ENCODE measurements around the gene DCP1B.
"Not testable (repeated sequence)": the region's sequence is repeated elsewhere in the genome, so short reads cannot be mapped to it uniquely, and the experiment has no call there.

DCP1B gene

GRCh38 chr12:1974812-1975211 is 29.4 kb downstream of the DCP1B start:
- no peak for DNase-seq

- DNase-seq = no peak
These were observed 31.4 kb downstream of the DCP1B start for GRCh38 chr12:1972856-1973317.

GRCh38 chr12:1972260-1972659 is 32.0 kb downstream of the DCP1B start:
- DNase-seq = no peak

GRCh38 chr12:1970331-1970900 is 33.8 kb downstream of the DCP1B start:
- DNase-seq = no peak

GRCh38 chr12:1966561-1967226 is 37.6 kb downstream of the DCP1B start:
- no peak for DNase-seq

GRCh38 chr12:1965916-1966315 is 38.3 kb downstream of the DCP1B start:
- no peak for DNase-seq

- no peak for DNase-seq
These were observed 41.9 kb downstream of the DCP1B start for GRCh38 chr12:1962051-1963020.

GRCh38 chr12:1956716-1957115 is 47.5 kb downstream of the DCP1B start:
- no peak for DNase-seq

- no peak for DNase-seq
These were observed 54.3 kb downstream of the DCP1B start for GRCh38 chr12:1949771-1950470.

- no peak for DNase-seq
These were observed 55.4 kb downstream of the DCP1B start for GRCh38 chr12:1948883-1949282.

GRCh38 chr12:1947081-1947480 is 57.2 kb downstream of the DCP1B start:
- DNase-seq = no peak

- no peak for DNase-seq
These were observed 58.0 kb downstream of the DCP1B start for GRCh38 chr12:1946296-1946695.

- not testable (repeated sequence) for DNase-seq
These were observed 58.8 kb downstream of the DCP1B start for GRCh38 chr12:1945502-1945901.

- DNase-seq = peak; percentile 52 to 59
These were observed 64.3 kb downstream of the DCP1B start for GRCh38 chr12:1939801-1940607.

GRCh38 chr12:1939331-1939730 is 64.9 kb downstream of the DCP1B start:
- no peak for DNase-seq

- no peak for DNase-seq
These were observed 66.6 kb downstream of the DCP1B start for GRCh38 chr12:1937481-1938224.

- no peak for DNase-seq
These were observed 67.6 kb downstream of the DCP1B start for GRCh38 chr12:1936406-1937320.

GRCh38 chr12:1935700-1936378 is 68.4 kb downstream of the DCP1B start:
- no peak for DNase-seq

GRCh38 chr12:1935242-1935641 is 69.0 kb downstream of the DCP1B start:
- DNase-seq = no peak

- DNase-seq = no peak
These were observed 69.4 kb downstream of the DCP1B start for GRCh38 chr12:1934831-1935230.

Data from Kasumi-1 (cell line).